HG02938 (cell line): ENCODE data around the gene CDCA4.

Experiments used
- ATAC-seq: cut with Tn5 transposase; IDR thresholded peaks from one replicate; pipeline ENCODE4 v1.9.1; 2021; ENCODE audit warnings: mild to moderate bottlenecking, moderate library complexity; ENCODE audit not compliant: unreplicated experiment

The CDCA4 gene

GRCh38 chr14:105015242-105015641, 5.6 kb downstream of the CDCA4 start:
- ATAC-seq = no peak

- no peak for ATAC-seq
Observed at GRCh38 chr14:105014631-105015030, 6.3 kb downstream of the CDCA4 start.

- ATAC-seq = no peak
Observed at GRCh38 chr14:105014032-105014431, 6.9 kb downstream of the CDCA4 start.

- ATAC-seq = no peak
Observed at GRCh38 chr14:105013150-105013785, 7.6 kb downstream of the CDCA4 start.

- ATAC-seq = no peak
Observed at GRCh38 chr14:105012171-105012985, 8.5 kb downstream of the CDCA4 start.

- ATAC-seq = no peak
Observed at GRCh38 chr14:105011312-105011990, 9.4 kb downstream of the CDCA4 start.

- ATAC-seq = no peak
Observed at GRCh38 chr14:105010891-105011291, 10.0 kb downstream of the CDCA4 start.

GRCh38 chr14:105010106-105010505, 10.8 kb downstream of the CDCA4 start:
- ATAC-seq = no peak

- no peak for ATAC-seq
Observed at GRCh38 chr14:105007593-105008264, 13.2 kb downstream of the CDCA4 start.

- no peak for ATAC-seq
Observed at GRCh38 chr14:105006831-105007592, 13.9 kb downstream of the CDCA4 start.

- ATAC-seq = no peak
Observed at GRCh38 chr14:105005929-105006830, 14.7 kb downstream of the CDCA4 start.

- ATAC-seq = no peak
Observed at GRCh38 chr14:105005329-105005928, 15.5 kb downstream of the CDCA4 start.

GRCh38 chr14:104999361-104999760, 21.5 kb downstream of the CDCA4 start:
- no peak for ATAC-seq

GRCh38 chr14:104998801-104999200, 22.1 kb downstream of the CDCA4 start:
- ATAC-seq = no peak

- no peak for ATAC-seq
Observed at GRCh38 chr14:104996483-104996882, 24.4 kb downstream of the CDCA4 start.

- ATAC-seq = no peak
Observed at GRCh38 chr14:104996032-104996431, 24.9 kb downstream of the CDCA4 start.

- no peak for ATAC-seq
Observed at GRCh38 chr14:104994978-104995377, 25.9 kb downstream of the CDCA4 start.

GRCh38 chr14:104993808-104994591, 26.9 kb downstream of the CDCA4 start:
- ATAC-seq = no peak
